ENCODE data around the gene HPRT1.
"Not testable (repeated sequence)": the region's sequence is repeated elsewhere in the genome, so short reads cannot be mapped to it uniquely, and the experiment has no call there.

The HPRT1 gene

GRCh38 chrX:134460005-134460861 lies at the start of gene HPRT1:
Gene HPRT1, plus strand, starts transcription at chrX:134460165. Its CDS starts 147 bp downstream, at chrX:134460312.
- peak; percentile 68 for DNase-seq

GRCh38 chrX:134416087-134416486 lies 43.9 kb upstream of the HPRT1 start:
- no peak for DNase-seq

GRCh38 chrX:134418317-134419113 lies 41.5 kb upstream of the HPRT1 start:
- no peak for DNase-seq

GRCh38 chrX:134419784-134420183 lies 40.2 kb upstream of the HPRT1 start:
- DNase-seq: no peak

- no peak for DNase-seq
Measured at GRCh38 chrX:134423606-134424005, 36.4 kb upstream of the HPRT1 start.

- DNase-seq: no peak
Measured at GRCh38 chrX:134426281-134426680, 33.7 kb upstream of the HPRT1 start.

GRCh38 chrX:134431894-134432293 lies 28.1 kb upstream of the HPRT1 start:
- no peak for DNase-seq

GRCh38 chrX:134435894-134436293 lies 24.1 kb upstream of the HPRT1 start:
- DNase-seq: no peak

- no peak for DNase-seq
Measured at GRCh38 chrX:134443020-134443419, 16.9 kb upstream of the HPRT1 start.

- no peak for DNase-seq
Measured at GRCh38 chrX:134443461-134443860, 16.5 kb upstream of the HPRT1 start.

GRCh38 chrX:134444681-134445080 lies 15.3 kb upstream of the HPRT1 start:
- DNase-seq: no peak

- DNase-seq: no peak
Measured at GRCh38 chrX:134452596-134452995, 7.4 kb upstream of the HPRT1 start.

- no peak for DNase-seq
Measured at GRCh38 chrX:134453631-134454030, 6.3 kb upstream of the HPRT1 start.

- DNase-seq: no peak
Measured at GRCh38 chrX:134454506-134454905, 5.5 kb upstream of the HPRT1 start.

GRCh38 chrX:134457708-134458107 lies 2.3 kb upstream of the HPRT1 start:
- DNase-seq: no peak

- DNase-seq: no peak
Measured at GRCh38 chrX:134459683-134460004, 321 bp upstream of the HPRT1 start.

- no peak for DNase-seq
Measured at GRCh38 chrX:134460862-134461220, 876 bp downstream of the HPRT1 start.

- no peak for DNase-seq
Measured at GRCh38 chrX:134461437-134461836, 1.5 kb downstream of the HPRT1 start.

- DNase-seq: no peak
Measured at GRCh38 chrX:134462927-134463326, 3.0 kb downstream of the HPRT1 start.

GRCh38 chrX:134464453-134464852 lies 4.5 kb downstream of the HPRT1 start:
- not testable (repeated sequence) for DNase-seq

GRCh38 chrX:134469486-134469885 lies 9.5 kb downstream of the HPRT1 start:
- no peak for DNase-seq

- no peak for DNase-seq
Measured at GRCh38 chrX:134470013-134470412, 10.0 kb downstream of the HPRT1 start.

- no peak for DNase-seq
Measured at GRCh38 chrX:134472041-134472440, 12.1 kb downstream of the HPRT1 start.

- no peak for DNase-seq
Measured at GRCh38 chrX:134476284-134476683, 16.3 kb downstream of the HPRT1 start.

All from activated CD4-positive, alpha-beta T cell treated with anti-CD3 and anti-CD28 coated beads for 1 hour (primary cell).